Measurements from ENCODE around the gene MTRF1L. TPM values are rescaled to one million over a fixed set of nuclear protein-coding genes. Genes with fewer than 3 reads are reported as not detected.

Gene MTRF1L, protein sequence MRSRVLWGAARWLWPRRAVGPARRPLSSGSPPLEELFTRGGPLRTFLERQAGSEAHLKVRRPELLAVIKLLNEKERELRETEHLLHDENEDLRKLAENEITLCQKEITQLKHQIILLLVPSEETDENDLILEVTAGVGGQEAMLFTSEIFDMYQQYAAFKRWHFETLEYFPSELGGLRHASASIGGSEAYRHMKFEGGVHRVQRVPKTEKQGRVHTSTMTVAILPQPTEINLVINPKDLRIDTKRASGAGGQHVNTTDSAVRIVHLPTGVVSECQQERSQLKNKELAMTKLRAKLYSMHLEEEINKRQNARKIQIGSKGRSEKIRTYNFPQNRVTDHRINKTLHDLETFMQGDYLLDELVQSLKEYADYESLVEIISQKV
- total RNA-seq: 16.5 and 16.6 TPM in 2 replicates

DNA sequence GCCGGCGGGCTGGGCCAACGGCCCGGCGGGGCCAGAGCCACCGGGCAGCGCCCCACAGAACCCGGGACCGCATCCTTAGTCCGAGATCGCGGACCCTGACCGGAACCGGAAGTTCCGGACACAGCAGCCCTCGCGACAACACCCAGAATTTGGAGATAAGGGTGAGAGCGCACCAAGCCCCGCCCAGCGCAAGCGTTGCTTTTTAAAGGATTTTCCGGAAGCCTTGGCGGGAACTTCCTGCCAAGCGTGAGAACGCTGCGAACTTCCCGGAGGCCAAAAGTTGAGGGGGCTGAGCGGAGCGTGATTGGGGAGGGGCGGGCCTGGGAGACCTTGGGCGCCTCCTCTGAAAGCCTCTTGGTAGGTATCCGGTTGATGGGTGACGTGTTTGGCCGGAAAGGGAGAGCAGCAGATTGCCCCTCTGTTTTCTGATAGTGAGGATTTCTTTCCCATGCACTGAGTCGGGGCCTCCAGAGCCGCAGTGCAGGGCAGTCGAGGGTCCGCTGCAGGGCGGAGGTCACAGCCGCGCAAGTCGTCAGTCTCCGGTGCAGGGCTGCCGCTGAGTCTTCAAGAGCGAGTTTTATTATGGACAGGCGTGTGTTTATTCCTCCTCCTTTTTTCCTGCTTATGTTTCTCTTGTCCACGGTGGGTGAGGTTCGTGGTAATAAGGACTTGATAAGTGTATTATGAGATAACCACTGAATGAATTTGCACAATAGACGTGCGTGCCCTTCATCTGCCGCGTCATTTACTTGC, at the start of gene MTRF1L:
MTRF1L (minus strand) TSS at position 97 of the 753 bp plus-strand sequence; CDS start at position 73, 24 bp downstream.

DNA sequence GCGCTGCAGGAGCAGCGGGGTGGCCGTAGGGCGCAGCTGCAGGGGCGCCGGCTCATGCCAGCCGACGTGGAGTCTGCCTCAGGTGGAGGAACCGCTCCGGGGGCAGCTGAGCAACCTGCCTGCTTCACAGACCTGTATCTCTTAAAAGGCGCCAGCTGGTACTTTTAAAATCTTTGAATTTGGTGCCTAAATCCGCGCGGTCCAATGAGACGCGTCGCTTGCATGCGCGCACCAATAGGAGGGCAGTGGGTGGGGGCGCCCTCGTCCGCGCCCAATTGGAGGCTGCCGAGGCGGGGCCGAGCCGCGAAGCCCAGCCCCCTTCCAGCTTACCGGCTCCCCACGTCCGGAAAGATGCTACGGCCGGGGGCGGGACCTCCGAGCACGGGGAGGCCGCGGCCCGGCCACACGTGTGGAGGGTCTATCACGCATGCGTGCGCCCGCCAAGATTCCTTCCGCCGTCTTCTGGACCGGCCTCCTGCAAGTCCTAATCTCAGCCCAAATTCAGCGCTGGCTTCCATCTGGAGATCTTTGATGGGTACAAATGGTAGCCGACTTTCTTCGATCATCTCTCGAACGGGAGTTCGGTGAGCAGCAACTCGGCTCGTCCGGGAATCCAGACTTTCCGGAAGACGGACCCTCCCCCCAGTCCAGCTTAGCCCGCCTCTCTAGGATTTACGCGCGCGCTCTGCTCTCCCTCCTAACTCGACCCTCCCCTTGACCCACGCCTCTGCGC, 19.4 kb downstream of the MTRF1L start, which contains the start of gene FBXO5:
FBXO5 (minus strand) TSS at position 138 of the 733 bp plus-strand sequence; CDS start at position 56, 82 bp downstream.

Small RNA genes lying within 50 kb of the gene (small RNA-seq; reads per million reads assigned to genes)
- not detected for gene AL080276.1

Other genes starting within 250 kb of the MTRF1L start
- gene FBXO5, start 19.7 kb downstream of the MTRF1L start, total RNA-seq: 6.6 and 9.4 TPM in 2 replicates
- under 0.01 TPM in 1 of 2 replicates, not detected in the other for gene RGS17, start 128.6 kb upstream of the MTRF1L start, total RNA-seq